Measurements from ENCODE around the gene ATP8B1. TPM values are rescaled to one million over a fixed set of nuclear protein-coding genes. Genes with fewer than 3 reads are reported as not detected.

Gene ATP8B1
- total and polyA plus RNA-seq, 2 of the 8 experiments (the other 6 are each of a cell fraction or from before 2014, with no cell fraction given) = 1.1 to 4.6 TPM

DNA sequence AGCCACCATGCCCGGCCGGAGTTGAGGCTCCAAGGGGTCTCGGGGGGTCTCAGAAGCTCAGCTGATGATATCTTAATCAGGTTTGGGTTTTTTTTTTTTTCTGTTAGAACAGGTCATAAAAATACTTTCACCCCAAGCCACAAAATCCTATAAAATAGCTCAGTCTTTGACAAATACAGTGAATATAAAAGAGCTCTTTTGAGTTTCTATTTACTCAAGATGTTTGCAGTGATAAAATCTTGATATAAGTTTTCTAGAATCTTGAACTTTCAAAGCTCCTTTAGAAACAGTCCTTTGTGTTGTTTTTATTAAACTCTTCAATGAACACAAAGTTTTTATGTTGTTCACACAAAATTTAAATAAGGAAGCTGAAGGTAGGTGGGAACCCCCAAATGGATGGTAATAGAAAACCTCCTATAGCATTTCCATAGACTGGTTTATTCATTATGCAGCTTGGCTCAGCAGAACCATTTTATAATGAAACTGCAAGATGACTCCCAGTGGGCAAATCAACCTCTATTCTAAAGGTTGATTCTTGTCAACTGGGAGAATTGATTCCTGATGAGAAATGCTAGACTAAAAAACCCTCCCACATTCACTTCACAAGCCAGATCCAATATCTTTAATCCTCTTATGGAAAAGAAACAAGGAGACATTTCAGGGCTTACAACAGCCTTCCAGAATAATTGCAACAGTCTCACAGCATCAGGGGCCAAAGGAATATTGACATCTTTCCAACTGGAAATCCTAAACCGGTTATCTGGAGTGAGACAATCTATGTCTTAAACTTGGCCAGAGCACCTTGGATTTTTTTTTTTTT lies 167.9 kb downstream of the ATP8B1 start:
- Histone ChIP-seq H3K4me1 (replicated peaks in 1 of 4; ENCODE audit: control insufficient read depth in 3 of 4, insufficient read depth in 4 of 4, low read length in 3 of 4) (no peaks in the 10 kb centered on the region), H3K9me3 (ENCODE audit: insufficient read depth in 2 of 2, low read depth in 1 of 2, low read length in 1 of 2) (no peaks in the 10 kb centered on the region), H3K56ac (replicated peaks; ENCODE audit: insufficient read length, low read depth, low read length) (no peak overlapping the region), H2BK20ac (ENCODE audit: low read length) (no peak overlapping the region), H2BK15ac (ENCODE audit: low read length) (no peak overlapping the region), H2BK120ac (replicated peaks; ENCODE audit: low read depth, low read length) (no peak overlapping the region), H3K79me1 (ENCODE audit: low read depth, low read length) (no peaks in the 10 kb centered on the region), H3K27ac (ENCODE audit: low read depth, low read length) (no peak overlapping the region), H3K9ac (replicated peaks in 1 of 4; ENCODE audit: extremely low read depth in 1 of 4, low read depth in 3 of 4, low read length in 3 of 4) (no peak overlapping the region), H3K4me3 (ENCODE audit: extremely low read depth in 1 of 4, insufficient read depth in 2 of 4, low read depth in 3 of 4, low read length in 4 of 4) (no peak overlapping the region), H3K27me3 (replicated peaks in 1 of 4; ENCODE audit: control insufficient read depth in 3 of 4, extremely low read depth in 1 of 4, insufficient read depth in 3 of 4, low read length in 3 of 4) (no peaks in the 10 kb centered on the region), H3K4me2 (ENCODE audit: insufficient read depth in 1 of 2, low read depth in 2 of 2, low read length in 2 of 2) (no peak overlapping the region), H3K79me2 (ENCODE audit: control insufficient read depth in 1 of 2, insufficient read depth in 2 of 2, low read length in 2 of 2) (no peaks in the 10 kb centered on the region), H3K36me3 (ENCODE audit: control insufficient read depth in 2 of 4, insufficient read depth in 4 of 4, low read length in 3 of 4) (no peaks in the 10 kb centered on the region; a peak in 1 of 8 replicates), H3K23me2 (ENCODE audit: low read depth, low read length) (no peaks in the 10 kb centered on the region; the same call in 1 of the 2 replicates), H4K91ac (replicated peaks; ENCODE audit: insufficient read length, low read length) (no peak overlapping the region), H2BK5ac (ENCODE audit: low read depth, low read length) (no peak overlapping the region), H4K5ac (ENCODE audit: insufficient read length, low read depth, low read length) (no peak overlapping the region), H4K20me1 (replicated peaks in 1 of 2; ENCODE audit: control insufficient read depth in 1 of 2, insufficient read depth in 2 of 2, low read length in 2 of 2) (no peaks in the 10 kb centered on the region), H2BK12ac (ENCODE audit: low read depth, low read length) (no peak overlapping the region), H3K4ac (replicated peaks; ENCODE audit: insufficient read length, low read depth, low read length) (no peak overlapping the region), H2AFZ (ENCODE audit: low read length) (no peak overlapping the region), H2AK5ac (ENCODE audit: low read depth, low read length) (no peak overlapping the region), H3K14ac (ENCODE audit: insufficient read length) (no peak overlapping the region), H3K18ac (ENCODE audit: extremely low read depth, low read length) (no peak overlapping the region), H3K23ac (ENCODE audit: insufficient read length) (no peak overlapping the region), H4K8ac (ENCODE audit: extremely low read depth, insufficient read depth, low read length) (no peak overlapping the region)
- CTCF ChIA-PET (ENCODE audit: partially characterized antibody) = interaction anchor here (1.0 kb wide), 1 partner anchor 8 kb away, joined by 3 read pairs; no protein-coding TSS in a partner anchor
- WGBS, 2 experiments (ENCODE audit: extremely low coverage in 1 of 2, insufficient coverage in 1 of 2, insufficient read length in 1 of 2, insufficient replicate concordance in 2 of 2, low coverage in 1 of 2, low lambda C conversion rate in 2 of 2, missing lambda C conversion rate in 1 of 2) = 95% methylated on average over 4 of the region's 4 CpGs; no CpG with 5 or more reads in 1 of the 2 experiments
- POLR2A ChIA-PET (ENCODE audit: partially characterized antibody) = no interaction called here
- DNase-seq (ENCODE audit: low read depth in 1 of 2, low spot score in 2 of 2) = no peak
- FAIRE-seq = no peak
- TF ChIP-seq NANOG (IDR thresholded peaks at IDR 0.05; ENCODE audit: insufficient read depth, low read depth, low read length, poor library complexity, severe bottlenecking) = no peak

Measured in H1 (cell line).